Measurements from ENCODE around the gene EVI2B.
"Not testable (repeated sequence)": the region's sequence is repeated elsewhere in the genome, so short reads cannot be mapped to it uniquely, and the experiment has no call there.

The EVI2B gene

GRCh38 chr17:31318298-31318801 is 4.5 kb upstream of the EVI2B start:
- DNase-seq (ENCODE audit: low spot score) = no peak
- Histone ChIP-seq H3K36me3 (replicated peaks in 1 of 2; ENCODE audit: control insufficient read depth in 2 of 2, insufficient read depth in 2 of 2, low read length in 2 of 2) (peaks cover 0 to 3% of the 10 kb centered on the region in 2 donors), H3K27me3 (ENCODE audit: control insufficient read depth in 3 of 3, insufficient read depth in 3 of 3, low read depth in 1 of 3, low read length in 3 of 3) (no peaks in the 10 kb centered on the region), H3K79me1 (ENCODE audit: low read depth, low read length) (no peaks in the 10 kb centered on the region), H3K14ac (ENCODE audit: low read length) (no peak overlapping the region), H3K4me3 (ENCODE audit: low read length in 2 of 2) (no peak overlapping the region), H3K9ac (ENCODE audit: low read depth, low read length, poor library complexity) (no peak overlapping the region), H3K4ac (ENCODE audit: low read length) (no peak overlapping the region), H4K91ac (ENCODE audit: low read depth, low read length, poor library complexity) (no peak overlapping the region), H3K27ac (replicated peaks; ENCODE audit: low read length) (no peak overlapping the region), H3K4me1 (ENCODE audit: control insufficient read depth in 2 of 2, insufficient read depth in 1 of 2, low read depth in 1 of 2, low read length in 2 of 2) (peaks cover 0 to 4% of the 10 kb centered on the region in 2 donors), H2AK5ac (ENCODE audit: low read depth, low read length) (no peak overlapping the region), H2AFZ (ENCODE audit: low read length) (no peak overlapping the region), H2BK120ac (ENCODE audit: low read depth, low read length) (no peak overlapping the region), H2BK15ac (ENCODE audit: low read length) (no peak overlapping the region), H2BK12ac (ENCODE audit: low read length) (no peak overlapping the region), H2BK5ac (ENCODE audit: low read length) (no peak overlapping the region), H3K23ac (ENCODE audit: low read depth, low read length, poor library complexity) (no peak overlapping the region), H3K18ac (ENCODE audit: low read length) (no peak overlapping the region), H3K4me2 (ENCODE audit: insufficient read depth, low read length, poor library complexity, severe bottlenecking) (no peak overlapping the region), H4K8ac (ENCODE audit: low read depth, low read length) (no peak overlapping the region), H3K9me3 (replicated peaks in 1 of 2; ENCODE audit: control insufficient read depth in 2 of 2, insufficient read depth in 1 of 2, low read depth in 1 of 2, low read length in 2 of 2) (no peaks in the 10 kb centered on the region)
- WGBS, 2 donors (ENCODE audit: extremely low coverage in 2 of 2, insufficient read length in 2 of 2, insufficient replicate concordance in 1 of 2) = no CpG with 5 or more reads among the region's 8 CpGs

- Histone ChIP-seq H2BK12ac (ENCODE audit: low read length) (no peak overlapping the region), H3K4me3 (ENCODE audit: low read length in 2 of 2) (no peak overlapping the region), H3K9me3 (replicated peaks in 1 of 2; ENCODE audit: control insufficient read depth in 2 of 2, insufficient read depth in 1 of 2, low read depth in 1 of 2, low read length in 2 of 2) (no peaks in the 10 kb centered on the region), H2AK5ac (ENCODE audit: low read depth, low read length) (no peak overlapping the region), H2BK120ac (ENCODE audit: low read depth, low read length) (no peak overlapping the region), H3K27me3 (ENCODE audit: control insufficient read depth in 3 of 3, insufficient read depth in 3 of 3, low read depth in 1 of 3, low read length in 3 of 3) (no peaks in the 10 kb centered on the region), H3K79me1 (ENCODE audit: low read depth, low read length) (no peaks in the 10 kb centered on the region), H3K14ac (ENCODE audit: low read length) (no peak overlapping the region), H4K8ac (ENCODE audit: low read depth, low read length) (no peak overlapping the region), H2AFZ (ENCODE audit: low read length) (no peak overlapping the region), H2BK15ac (ENCODE audit: low read length) (no peak overlapping the region), H3K4me2 (ENCODE audit: insufficient read depth, low read length, poor library complexity, severe bottlenecking) (no peak overlapping the region), H4K91ac (ENCODE audit: low read depth, low read length, poor library complexity) (no peak overlapping the region), H2BK5ac (ENCODE audit: low read length) (no peak overlapping the region), H3K23ac (ENCODE audit: low read depth, low read length, poor library complexity) (no peak overlapping the region), H3K18ac (ENCODE audit: low read length) (no peak overlapping the region), H3K27ac (replicated peaks; ENCODE audit: low read length) (no peak overlapping the region), H3K9ac (ENCODE audit: low read depth, low read length, poor library complexity) (no peak overlapping the region), H3K4me1 (ENCODE audit: control insufficient read depth in 2 of 2, insufficient read depth in 1 of 2, low read depth in 1 of 2, low read length in 2 of 2) (peaks cover 0 to 4% of the 10 kb centered on the region in 2 donors), H3K36me3 (replicated peaks in 1 of 2; ENCODE audit: control insufficient read depth in 2 of 2, insufficient read depth in 2 of 2, low read length in 2 of 2) (no peaks in the 10 kb centered on the region), H3K4ac (ENCODE audit: low read length) (no peak overlapping the region)
- no peak for DNase-seq (ENCODE audit: low spot score)
- no CpG with 5 or more reads among the region's 3 CpGs for WGBS, 2 donors (ENCODE audit: extremely low coverage in 2 of 2, insufficient read length in 2 of 2, insufficient replicate concordance in 1 of 2)
These were observed 887 bp upstream of the EVI2B start for GRCh38 chr17:31314782-31315100.

- not testable (repeated sequence) for H2BK5ac ChIP-seq (ENCODE audit: low read length); H3K23ac ChIP-seq (ENCODE audit: low read depth, low read length, poor library complexity); H3K9ac ChIP-seq (ENCODE audit: low read depth, low read length, poor library complexity); H3K9me3 ChIP-seq (replicated peaks in 1 of 2; ENCODE audit: control insufficient read depth in 2 of 2, insufficient read depth in 1 of 2, low read depth in 1 of 2, low read length in 2 of 2); H3K4me3 ChIP-seq (ENCODE audit: low read length in 2 of 2); H2AFZ ChIP-seq (ENCODE audit: low read length); H2AK5ac ChIP-seq (ENCODE audit: low read depth, low read length); DNase-seq (ENCODE audit: low spot score); H4K91ac ChIP-seq (ENCODE audit: low read depth, low read length, poor library complexity); H2BK120ac ChIP-seq (ENCODE audit: low read depth, low read length); H3K27me3 ChIP-seq (ENCODE audit: control insufficient read depth in 3 of 3, insufficient read depth in 3 of 3, low read depth in 1 of 3, low read length in 3 of 3); H3K14ac ChIP-seq (ENCODE audit: low read length); H3K27ac ChIP-seq (replicated peaks; ENCODE audit: low read length); H3K4ac ChIP-seq (ENCODE audit: low read length); H3K79me1 ChIP-seq (ENCODE audit: low read depth, low read length); H3K18ac ChIP-seq (ENCODE audit: low read length); H3K4me1 ChIP-seq (ENCODE audit: control insufficient read depth in 2 of 2, insufficient read depth in 1 of 2, low read depth in 1 of 2, low read length in 2 of 2); H4K8ac ChIP-seq (ENCODE audit: low read depth, low read length); H3K36me3 ChIP-seq (replicated peaks in 1 of 2; ENCODE audit: control insufficient read depth in 2 of 2, insufficient read depth in 2 of 2, low read length in 2 of 2); H2BK15ac ChIP-seq (ENCODE audit: low read length); H2BK12ac ChIP-seq (ENCODE audit: low read length); H3K4me2 ChIP-seq (ENCODE audit: insufficient read depth, low read length, poor library complexity, severe bottlenecking)
- no CpG with 5 or more reads among the region's 7 CpGs for WGBS, 2 donors (ENCODE audit: extremely low coverage in 2 of 2, insufficient read length in 2 of 2, insufficient replicate concordance in 1 of 2)
These were observed 1.6 kb downstream of the EVI2B start for GRCh38 chr17:31312223-31312622.

GRCh38 chr17:31311526-31311925 is 2.3 kb downstream of the EVI2B start:
- H2BK12ac ChIP-seq (ENCODE audit: low read length) = no peak overlapping the region
- no CpG with 5 or more reads among the region's 3 CpGs for WGBS, 2 donors (ENCODE audit: extremely low coverage in 2 of 2, insufficient read length in 2 of 2, insufficient replicate concordance in 1 of 2)
- H3K36me3 ChIP-seq (replicated peaks in 1 of 2; ENCODE audit: control insufficient read depth in 2 of 2, insufficient read depth in 2 of 2, low read length in 2 of 2) = no peaks in the 10 kb centered on the region
- no peak overlapping the region for H3K9ac ChIP-seq (ENCODE audit: low read depth, low read length, poor library complexity)
- no peak overlapping the region for H3K4ac ChIP-seq (ENCODE audit: low read length)
- H4K91ac ChIP-seq (ENCODE audit: low read depth, low read length, poor library complexity) = no peak overlapping the region
- H3K4me3 ChIP-seq (ENCODE audit: low read length in 2 of 2) = no peak overlapping the region
- H3K4me2 ChIP-seq (ENCODE audit: insufficient read depth, low read length, poor library complexity, severe bottlenecking) = no peak overlapping the region
- no peak overlapping the region for H2AFZ ChIP-seq (ENCODE audit: low read length)
- no peaks in the 10 kb centered on the region for H3K79me1 ChIP-seq (ENCODE audit: low read depth, low read length)
- no peak for DNase-seq (ENCODE audit: low spot score)
- no peak overlapping the region for H2BK5ac ChIP-seq (ENCODE audit: low read length)
- H3K23ac ChIP-seq (ENCODE audit: low read depth, low read length, poor library complexity) = no peak overlapping the region
- H3K18ac ChIP-seq (ENCODE audit: low read length) = no peak overlapping the region
- H3K14ac ChIP-seq (ENCODE audit: low read length) = no peak overlapping the region
- H3K27me3 ChIP-seq (ENCODE audit: control insufficient read depth in 3 of 3, insufficient read depth in 3 of 3, low read depth in 1 of 3, low read length in 3 of 3) = no peaks in the 10 kb centered on the region
- H3K27ac ChIP-seq (replicated peaks; ENCODE audit: low read length) = no peak overlapping the region
- H2AK5ac ChIP-seq (ENCODE audit: low read depth, low read length) = no peak overlapping the region
- no peaks in the 10 kb centered on the region for H3K9me3 ChIP-seq (replicated peaks in 1 of 2; ENCODE audit: control insufficient read depth in 2 of 2, insufficient read depth in 1 of 2, low read depth in 1 of 2, low read length in 2 of 2)
- H2BK120ac ChIP-seq (ENCODE audit: low read depth, low read length) = no peak overlapping the region
- H2BK15ac ChIP-seq (ENCODE audit: low read length) = no peak overlapping the region
- no peaks in the 10 kb centered on the region for H3K4me1 ChIP-seq (ENCODE audit: control insufficient read depth in 2 of 2, insufficient read depth in 1 of 2, low read depth in 1 of 2, low read length in 2 of 2)
- no peak overlapping the region for H4K8ac ChIP-seq (ENCODE audit: low read depth, low read length)
